ENCODE measurements around the gene NOL12. TPM values are rescaled to one million over a fixed set of nuclear protein-coding genes. Genes with fewer than 3 reads are reported as not detected.

The NOL12 gene
- polyA plus RNA-seq, 1 donor from 2014 or later: 90.0 TPM

DNA sequence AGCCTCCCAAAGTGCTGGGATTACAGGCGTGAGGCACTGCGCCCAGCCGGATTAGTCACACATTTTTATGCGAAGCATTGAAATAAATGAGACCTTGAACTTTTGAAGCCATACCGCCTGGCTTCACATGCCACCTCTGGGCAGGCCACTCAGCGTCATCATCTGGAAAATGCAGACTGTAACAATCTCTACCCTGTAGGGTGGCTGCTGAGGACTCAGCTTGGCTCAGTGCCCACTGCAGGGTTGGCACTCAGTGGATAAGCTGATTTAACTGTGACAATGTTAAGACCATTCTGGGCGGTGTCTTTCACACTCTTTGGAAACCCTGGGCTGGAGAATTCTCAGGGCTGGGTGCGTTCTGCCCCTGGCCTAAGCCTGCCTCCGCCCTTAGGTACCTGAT, 38.2 kb upstream of the NOL12 start:
- no peak overlapping the region for H3K4me2 ChIP-seq (ENCODE audit: low read length)
- no peaks in the 10 kb centered on the region for H3K36me3 ChIP-seq (ENCODE audit: insufficient read depth, low read length)
- TF ChIP-seq EP300 (conservative IDR thresholded peaks at IDR 0.05; ENCODE audit: poor library complexity, severe bottlenecking): no peak
- no peak for TF ChIP-seq EZH2 (IDR thresholded peaks at IDR 0.05; ENCODE audit: borderline replicate concordance, insufficient read depth, low read length, poor library complexity, severe bottlenecking)
- TF ChIP-seq SMC3 (conservative IDR thresholded peaks at IDR 0.05; ENCODE audit: poor library complexity): no peak
- TF ChIP-seq, protein P1, sequence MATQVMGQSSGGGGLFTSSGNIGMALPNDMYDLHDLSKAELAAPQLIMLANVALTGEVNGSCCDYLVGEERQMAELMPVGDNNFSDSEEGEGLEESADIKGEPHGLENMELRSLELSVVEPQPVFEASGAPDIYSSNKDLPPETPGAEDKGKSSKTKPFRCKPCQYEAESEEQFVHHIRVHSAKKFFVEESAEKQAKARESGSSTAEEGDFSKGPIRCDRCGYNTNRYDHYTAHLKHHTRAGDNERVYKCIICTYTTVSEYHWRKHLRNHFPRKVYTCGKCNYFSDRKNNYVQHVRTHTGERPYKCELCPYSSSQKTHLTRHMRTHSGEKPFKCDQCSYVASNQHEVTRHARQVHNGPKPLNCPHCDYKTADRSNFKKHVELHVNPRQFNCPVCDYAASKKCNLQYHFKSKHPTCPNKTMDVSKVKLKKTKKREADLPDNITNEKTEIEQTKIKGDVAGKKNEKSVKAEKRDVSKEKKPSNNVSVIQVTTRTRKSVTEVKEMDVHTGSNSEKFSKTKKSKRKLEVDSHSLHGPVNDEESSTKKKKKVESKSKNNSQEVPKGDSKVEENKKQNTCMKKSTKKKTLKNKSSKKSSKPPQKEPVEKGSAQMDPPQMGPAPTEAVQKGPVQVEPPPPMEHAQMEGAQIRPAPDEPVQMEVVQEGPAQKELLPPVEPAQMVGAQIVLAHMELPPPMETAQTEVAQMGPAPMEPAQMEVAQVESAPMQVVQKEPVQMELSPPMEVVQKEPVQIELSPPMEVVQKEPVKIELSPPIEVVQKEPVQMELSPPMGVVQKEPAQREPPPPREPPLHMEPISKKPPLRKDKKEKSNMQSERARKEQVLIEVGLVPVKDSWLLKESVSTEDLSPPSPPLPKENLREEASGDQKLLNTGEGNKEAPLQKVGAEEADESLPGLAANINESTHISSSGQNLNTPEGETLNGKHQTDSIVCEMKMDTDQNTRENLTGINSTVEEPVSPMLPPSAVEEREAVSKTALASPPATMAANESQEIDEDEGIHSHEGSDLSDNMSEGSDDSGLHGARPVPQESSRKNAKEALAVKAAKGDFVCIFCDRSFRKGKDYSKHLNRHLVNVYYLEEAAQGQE (IDR thresholded peaks at IDR 0.05; ENCODE audit: borderline replicate concordance): no peak
- TF ChIP-seq POLR2AphosphoS5 (IDR thresholded peaks at IDR 0.05): no peak
- TF ChIP-seq, protein P2, sequence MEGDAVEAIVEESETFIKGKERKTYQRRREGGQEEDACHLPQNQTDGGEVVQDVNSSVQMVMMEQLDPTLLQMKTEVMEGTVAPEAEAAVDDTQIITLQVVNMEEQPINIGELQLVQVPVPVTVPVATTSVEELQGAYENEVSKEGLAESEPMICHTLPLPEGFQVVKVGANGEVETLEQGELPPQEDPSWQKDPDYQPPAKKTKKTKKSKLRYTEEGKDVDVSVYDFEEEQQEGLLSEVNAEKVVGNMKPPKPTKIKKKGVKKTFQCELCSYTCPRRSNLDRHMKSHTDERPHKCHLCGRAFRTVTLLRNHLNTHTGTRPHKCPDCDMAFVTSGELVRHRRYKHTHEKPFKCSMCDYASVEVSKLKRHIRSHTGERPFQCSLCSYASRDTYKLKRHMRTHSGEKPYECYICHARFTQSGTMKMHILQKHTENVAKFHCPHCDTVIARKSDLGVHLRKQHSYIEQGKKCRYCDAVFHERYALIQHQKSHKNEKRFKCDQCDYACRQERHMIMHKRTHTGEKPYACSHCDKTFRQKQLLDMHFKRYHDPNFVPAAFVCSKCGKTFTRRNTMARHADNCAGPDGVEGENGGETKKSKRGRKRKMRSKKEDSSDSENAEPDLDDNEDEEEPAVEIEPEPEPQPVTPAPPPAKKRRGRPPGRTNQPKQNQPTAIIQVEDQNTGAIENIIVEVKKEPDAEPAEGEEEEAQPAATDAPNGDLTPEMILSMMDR (IDR thresholded peaks at IDR 0.05; ENCODE audit: poor library complexity, severe bottlenecking): no peak
- TF ChIP-seq RAD21 (conservative IDR thresholded peaks at IDR 0.05): no peak
- no peak for TF ChIP-seq MXI1 (conservative IDR thresholded peaks at IDR 0.05; ENCODE audit: poor library complexity, severe bottlenecking)
- no peak for TF ChIP-seq TAF1 (IDR thresholded peaks at IDR 0.05; ENCODE audit: low read depth)
- no peak overlapping the region for H2AFZ ChIP-seq (ENCODE audit: low read depth, low read length)
- H3K9me2 ChIP-seq (ENCODE audit: insufficient read depth, low read length): no peaks in the 10 kb centered on the region
- H3K9ac ChIP-seq (ENCODE audit: low read length): no peak overlapping the region
- no peaks in the 10 kb centered on the region for H3K79me2 ChIP-seq (replicated peaks; ENCODE audit: insufficient read depth, low read length)
- H3K4me3 ChIP-seq (ENCODE audit: low read length): no peak overlapping the region
- H3K9me3 ChIP-seq (ENCODE audit: low read length): no peaks in the 10 kb centered on the region
- no peaks in the 10 kb centered on the region for H3K27me3 ChIP-seq (ENCODE audit: insufficient read depth, low read depth, low read length)
- no peaks in the 10 kb centered on the region for H3F3A ChIP-seq (ENCODE audit: insufficient read depth, low read length, poor library complexity, severe bottlenecking)
- H4K20me1 ChIP-seq (ENCODE audit: insufficient read depth): no peaks in the 10 kb centered on the region
- H3K27ac ChIP-seq (ENCODE audit: low read length): no peak overlapping the region

DNA sequence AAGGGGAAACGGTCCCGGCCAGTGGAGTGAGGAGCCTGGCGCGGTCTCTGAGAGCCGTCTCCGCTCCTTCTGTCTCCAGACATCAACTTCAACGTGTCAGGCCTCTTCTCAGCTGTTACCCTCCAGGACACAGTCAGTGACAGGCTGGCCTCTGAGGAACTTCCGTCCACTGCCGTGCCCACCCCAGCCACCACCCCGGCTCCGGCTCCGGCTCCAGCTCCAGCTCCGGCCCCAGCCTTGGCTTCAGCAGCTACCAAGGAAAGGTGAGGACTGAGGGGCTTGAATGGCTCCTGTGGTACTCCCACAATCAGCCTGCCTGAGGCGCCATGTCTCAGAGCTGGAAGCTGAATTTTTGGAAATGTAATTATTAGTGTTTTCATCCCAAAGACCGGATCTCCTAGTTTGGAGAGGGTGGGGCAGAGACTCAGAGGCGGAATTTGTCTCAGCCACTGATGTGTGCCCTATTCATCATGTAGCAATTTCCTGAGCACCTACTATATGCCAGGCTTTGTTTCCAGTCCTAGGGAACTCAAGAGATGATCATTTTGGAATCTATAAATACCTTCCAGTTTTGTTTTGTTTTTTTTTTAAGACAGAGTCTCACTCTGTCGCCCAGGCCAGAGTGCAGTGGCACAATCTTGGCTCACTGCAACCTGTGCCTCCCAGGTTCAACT, 35.5 kb upstream of the NOL12 start:
- Histone ChIP-seq H3K9ac (ENCODE audit: low read length) (no peak overlapping the region), H3K9me2 (ENCODE audit: insufficient read depth, low read length) (no peaks in the 10 kb centered on the region), H2AFZ (ENCODE audit: low read depth, low read length) (no peak overlapping the region), H3K79me2 (replicated peaks; ENCODE audit: insufficient read depth, low read length) (no peaks in the 10 kb centered on the region), H3K27ac (ENCODE audit: low read length) (no peak overlapping the region), H3K4me2 (ENCODE audit: low read length) (no peak overlapping the region), H4K20me1 (ENCODE audit: insufficient read depth) (no peaks in the 10 kb centered on the region), H3K36me3 (ENCODE audit: insufficient read depth, low read length) (no peaks in the 10 kb centered on the region), H3F3A (ENCODE audit: insufficient read depth, low read length, poor library complexity, severe bottlenecking) (no peaks in the 10 kb centered on the region), H3K27me3 (ENCODE audit: insufficient read depth, low read depth, low read length) (no peaks in the 10 kb centered on the region), H3K4me3 (ENCODE audit: low read length) (no peak overlapping the region), H3K9me3 (ENCODE audit: low read length) (no peaks in the 10 kb centered on the region)
- TF ChIP-seq, protein P1 (IDR thresholded peaks at IDR 0.05; ENCODE audit: borderline replicate concordance): no peak
- TF ChIP-seq, protein P2 (IDR thresholded peaks at IDR 0.05; ENCODE audit: poor library complexity, severe bottlenecking): no peak
- TF ChIP-seq SMC3 (conservative IDR thresholded peaks at IDR 0.05; ENCODE audit: poor library complexity): no peak
- TF ChIP-seq RAD21 (conservative IDR thresholded peaks at IDR 0.05): no peak
- no peak for TF ChIP-seq POLR2AphosphoS5 (IDR thresholded peaks at IDR 0.05)
- TF ChIP-seq EZH2 (IDR thresholded peaks at IDR 0.05; ENCODE audit: borderline replicate concordance, insufficient read depth, low read length, poor library complexity, severe bottlenecking): no peak
- no peak for TF ChIP-seq EP300 (conservative IDR thresholded peaks at IDR 0.05; ENCODE audit: poor library complexity, severe bottlenecking)
- TF ChIP-seq MXI1 (conservative IDR thresholded peaks at IDR 0.05; ENCODE audit: poor library complexity, severe bottlenecking): no peak
- TF ChIP-seq TAF1 (IDR thresholded peaks at IDR 0.05; ENCODE audit: low read depth): no peak
